DMS53 treated with DMSO at 0.1 percent for 48 hours (cell line): ENCODE measurements around the gene ENPP6.
A peak's percentile ranks its signal among the peaks of the same experiment; 100 is the strongest.

Experiments
- DNase-seq: peaks from one replicate; lab custom pipeline; 2025; ENCODE audit not compliant: unreplicated experiment; lab: John Stamatoyannopoulos, UW

The ENPP6 gene

DNA sequence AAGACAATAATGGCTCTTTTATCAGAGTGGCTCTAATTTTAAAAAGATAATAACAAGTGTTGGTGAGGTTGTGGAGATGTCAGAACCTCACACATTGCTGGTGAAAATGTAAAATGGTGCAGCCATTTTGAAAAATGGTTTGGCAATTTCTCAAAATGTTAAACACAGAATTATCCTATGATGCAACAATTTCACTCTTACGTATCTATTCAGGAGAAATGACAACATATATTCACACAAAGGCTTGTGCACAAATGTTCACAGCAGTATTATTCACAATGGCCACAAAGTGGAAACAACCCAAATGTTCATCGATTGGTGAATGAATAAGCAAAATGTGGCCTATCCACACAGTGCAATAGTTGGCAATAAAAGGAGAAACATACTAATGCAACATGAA lies 24.7 kb downstream of the ENPP6 start:
- DNase-seq, result no peak

DNA sequence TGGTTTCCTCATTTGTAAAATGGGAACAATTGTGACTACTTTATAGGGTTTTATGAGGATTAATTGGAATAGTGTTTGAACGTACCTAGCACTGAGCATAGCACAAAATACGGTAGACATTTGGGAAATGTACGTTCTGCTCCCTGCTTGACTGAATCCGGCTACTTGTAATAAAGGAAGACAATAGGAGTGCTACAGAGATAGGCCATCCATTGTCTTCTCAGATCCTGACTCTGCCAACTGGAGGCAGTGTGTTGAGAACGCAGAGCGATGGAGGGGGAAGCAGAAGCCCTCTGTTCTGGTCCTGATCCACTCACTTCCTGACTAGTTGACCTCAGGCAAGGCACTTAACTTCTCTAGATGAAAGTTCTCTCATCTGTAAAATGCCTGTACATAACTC lies 26.4 kb downstream of the ENPP6 start:
- no peak for DNase-seq

DNA sequence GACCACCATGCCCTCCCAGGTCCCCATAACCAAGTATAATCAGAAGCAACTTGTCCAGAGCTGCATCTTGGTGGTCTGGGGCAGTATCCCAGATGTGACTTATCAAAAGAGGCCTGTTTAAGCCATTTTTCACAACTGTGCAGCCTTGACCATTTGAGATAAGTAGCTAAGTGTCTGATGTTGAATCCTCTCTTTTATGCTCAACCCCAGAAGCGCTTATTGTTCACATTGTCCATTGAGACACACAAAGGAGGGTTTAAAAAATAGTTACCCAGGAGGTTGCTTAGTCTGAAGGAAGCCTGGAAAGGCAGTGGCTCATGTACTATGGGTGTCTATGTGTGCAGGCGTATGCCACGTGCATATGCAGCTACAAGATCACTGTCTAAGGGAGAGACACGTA lies 27.0 kb downstream of the ENPP6 start:
- DNase-seq, result no peak

DNA sequence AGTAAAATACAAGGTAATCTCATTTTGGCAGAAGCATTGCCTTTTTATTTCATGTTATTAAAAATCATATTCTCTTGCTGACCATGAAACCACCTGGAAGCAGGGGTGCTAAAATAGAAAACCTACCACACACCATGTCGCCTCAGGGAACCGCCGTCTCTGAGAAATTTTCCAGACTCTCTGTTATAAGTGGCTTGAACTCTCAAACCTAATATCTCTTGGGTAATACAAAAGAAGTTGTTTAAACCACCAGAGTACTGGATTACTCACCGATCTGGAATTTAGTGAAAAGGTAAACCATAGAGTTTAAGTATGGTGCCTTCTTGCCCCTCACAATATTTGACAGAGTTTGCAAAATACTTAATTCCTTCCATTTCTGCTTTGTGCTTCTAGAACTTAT lies 27.7 kb downstream of the ENPP6 start:
- no peak for DNase-seq

DNA sequence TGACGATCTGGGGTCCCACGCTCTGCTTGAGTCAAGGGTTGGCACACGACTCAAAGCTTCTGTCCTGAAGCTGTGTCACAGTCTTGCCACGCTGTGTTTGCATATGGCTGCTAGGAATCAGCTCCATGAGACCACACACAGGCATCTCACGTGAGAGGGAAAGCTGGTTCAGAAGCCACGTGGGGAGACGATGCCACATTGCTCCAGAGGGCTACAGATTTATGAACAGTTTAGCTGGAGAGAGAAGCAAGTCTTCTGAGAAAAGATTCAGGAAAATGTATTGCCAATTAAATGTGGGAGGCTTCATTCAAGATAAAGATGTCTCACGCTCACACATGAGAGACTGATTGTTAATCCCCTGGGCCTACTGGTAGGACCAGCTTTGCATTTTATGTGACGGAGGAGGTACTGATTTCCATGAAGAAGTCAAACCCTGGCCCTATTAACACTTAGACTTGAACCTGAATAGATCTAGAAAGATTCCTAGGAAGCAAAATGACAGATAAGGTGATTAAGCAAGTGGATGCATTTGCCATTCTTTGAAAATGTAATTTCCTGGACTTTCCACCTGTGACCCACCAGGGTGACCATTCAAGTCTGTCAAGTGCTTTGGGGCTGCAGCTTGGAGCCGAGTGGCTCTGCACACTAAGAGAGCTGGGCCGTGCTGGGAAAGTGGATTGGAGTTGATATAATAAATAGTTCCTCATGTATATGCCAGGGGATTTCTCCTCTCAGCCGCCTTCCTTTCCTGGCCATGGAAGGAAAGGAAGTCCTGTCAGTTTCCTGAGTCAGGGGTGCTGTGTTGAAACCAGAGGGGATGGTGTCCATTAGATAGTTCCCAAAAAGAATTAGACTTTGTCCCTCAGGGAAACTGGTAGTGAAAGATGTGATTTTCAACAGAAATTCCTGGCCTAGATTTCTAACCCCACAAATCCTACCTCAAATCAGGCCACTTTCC lies 29.0 kb downstream of the ENPP6 start:
- no peak for DNase-seq

DNA sequence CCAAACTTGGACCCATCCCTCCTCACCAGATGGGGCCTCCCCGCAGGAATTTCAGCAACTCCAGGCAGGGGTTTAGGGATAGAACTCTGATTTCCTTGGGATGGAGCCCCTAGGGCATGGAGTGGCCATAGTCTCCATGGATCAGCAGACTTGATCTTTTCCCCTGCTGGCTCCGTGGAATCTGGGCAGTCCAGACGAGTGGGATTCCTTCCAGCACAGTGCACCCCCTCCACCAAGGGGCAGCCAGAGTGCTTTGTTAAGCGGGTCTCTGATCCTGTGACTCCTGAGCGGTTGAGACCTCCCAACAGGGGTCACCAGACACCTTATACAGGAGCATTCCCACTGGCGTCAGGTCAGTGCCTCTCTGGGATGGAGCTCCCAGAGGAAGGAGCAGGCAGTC lies 40.4 kb downstream of the ENPP6 start:
- no peak for DNase-seq

DNA sequence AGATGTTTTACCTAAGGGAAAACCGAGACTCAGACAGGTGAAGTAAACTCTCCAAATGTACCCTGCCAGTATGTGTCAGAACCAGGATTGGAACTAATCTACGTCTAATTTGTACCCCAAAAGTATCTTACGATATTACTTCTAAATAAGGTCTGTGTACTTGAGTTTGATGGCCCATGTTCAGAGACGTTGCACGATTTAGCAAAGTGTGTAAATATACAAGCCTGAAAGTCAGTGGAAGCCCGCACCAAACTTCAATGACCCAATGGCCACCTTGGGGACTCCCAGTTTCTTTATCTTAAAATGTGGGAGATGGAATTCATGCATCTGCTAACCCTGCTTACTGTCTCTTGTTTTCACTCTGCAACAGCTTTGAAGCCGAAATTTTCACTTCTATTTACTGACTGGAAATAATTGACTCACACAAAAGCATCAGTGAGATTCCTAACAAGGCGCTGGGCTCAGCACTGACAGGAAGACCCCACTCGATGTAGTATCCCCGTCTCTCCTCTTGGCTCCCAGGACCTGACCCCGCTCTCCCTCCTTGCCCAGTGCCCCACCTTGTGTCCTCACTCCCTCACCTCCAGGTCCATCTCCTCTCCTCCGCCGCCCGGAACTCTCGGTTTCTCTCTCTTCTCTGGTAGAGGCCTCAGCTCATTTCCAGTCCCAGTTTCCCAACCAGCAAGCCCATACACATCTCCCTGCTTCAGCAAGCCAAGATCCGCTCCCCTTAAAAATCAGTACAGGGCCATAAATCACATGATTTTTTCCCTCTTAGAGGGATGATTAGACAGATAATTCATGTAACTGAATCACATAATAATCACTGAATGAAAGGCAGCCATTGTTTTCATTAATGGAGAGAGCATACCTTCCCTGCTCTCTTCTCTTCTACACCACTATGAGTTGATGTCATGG lies 42.8 kb downstream of the ENPP6 start:
- no peak for DNase-seq

DNA sequence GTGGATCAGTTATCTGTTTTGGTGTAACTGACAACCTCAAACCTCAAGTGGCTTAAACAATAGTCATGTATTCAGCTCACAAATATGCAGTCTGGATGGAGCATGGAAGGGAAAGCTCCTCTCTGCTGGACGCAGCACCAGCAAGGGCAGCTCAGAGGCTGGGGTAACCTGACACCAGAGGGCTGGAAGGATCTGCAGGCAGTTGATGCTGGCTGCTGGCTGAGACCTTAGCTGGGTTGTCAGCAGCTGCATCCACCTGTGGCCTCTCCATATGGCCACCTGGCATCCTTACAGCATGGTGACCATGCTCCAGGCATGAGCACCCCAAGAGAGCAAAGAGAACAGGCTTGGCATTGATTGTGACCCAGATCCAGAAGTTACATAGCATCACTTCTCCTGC lies 46.7 kb downstream of the ENPP6 start:
- DNase-seq, result peak; percentile 23

DNA sequence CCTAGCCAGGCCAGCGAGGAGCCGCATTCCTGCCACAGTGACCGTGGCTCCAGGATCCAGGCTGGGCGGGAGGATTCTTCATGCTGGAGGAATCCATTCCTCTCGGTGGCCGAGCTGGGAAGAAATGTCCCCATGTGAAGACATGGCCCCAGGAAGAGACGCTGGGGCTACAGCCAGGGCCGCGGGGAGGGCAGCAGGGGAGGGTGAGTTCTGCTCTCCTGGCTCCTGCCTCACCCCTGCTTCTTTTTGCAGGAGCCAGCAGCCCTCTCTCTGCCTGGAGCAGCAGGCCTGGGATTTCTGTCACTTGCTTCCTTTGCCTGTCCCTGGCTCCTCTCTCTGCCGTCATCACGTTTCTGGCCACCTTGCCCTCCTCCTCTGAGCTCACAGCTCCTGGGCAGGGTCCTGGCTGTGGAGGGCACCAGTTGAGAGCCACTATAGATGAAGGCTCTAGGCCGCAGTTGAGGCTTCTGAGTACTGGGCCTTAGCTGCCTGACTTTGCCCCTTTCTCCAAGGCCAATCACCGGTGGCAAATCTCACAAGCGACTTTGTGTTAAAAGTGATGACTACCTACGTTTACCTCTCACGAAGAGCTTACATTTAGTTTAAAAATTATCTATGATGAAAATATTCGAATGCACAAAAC lies 48.3 kb downstream of the ENPP6 start:
- DNase-seq, result no peak

DNA sequence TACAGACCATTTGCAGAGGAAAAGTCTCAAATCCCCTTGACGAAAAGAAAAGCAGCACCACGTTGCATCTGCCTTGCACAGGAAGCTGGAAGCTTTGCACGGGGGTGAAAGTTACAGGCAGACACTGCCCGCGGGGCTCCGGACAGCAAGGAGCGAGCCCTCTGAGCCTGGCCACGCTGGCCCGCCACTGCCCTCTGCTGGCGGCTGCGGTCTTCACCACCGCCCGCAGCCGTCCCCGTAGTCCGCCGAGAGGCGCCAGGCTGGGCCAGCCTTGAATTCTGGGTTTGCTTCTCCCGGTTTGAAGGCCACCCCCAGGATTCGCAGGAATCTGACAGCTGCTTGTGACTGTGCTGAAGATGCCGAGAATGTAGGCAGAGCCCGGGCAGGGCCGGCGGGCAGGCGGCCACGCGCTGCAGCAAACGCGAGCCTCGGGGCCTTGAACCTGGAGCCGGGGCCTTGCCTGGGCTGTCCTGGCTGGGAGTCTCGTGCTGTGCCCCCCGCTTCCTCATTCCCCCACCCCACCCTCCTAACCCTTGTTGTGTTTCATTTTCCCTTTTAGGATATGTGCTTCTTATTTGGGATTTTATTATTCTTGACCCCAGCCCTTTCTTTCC lies 49.2 kb downstream of the ENPP6 start:
- peak; percentile 8 for DNase-seq

DNA sequence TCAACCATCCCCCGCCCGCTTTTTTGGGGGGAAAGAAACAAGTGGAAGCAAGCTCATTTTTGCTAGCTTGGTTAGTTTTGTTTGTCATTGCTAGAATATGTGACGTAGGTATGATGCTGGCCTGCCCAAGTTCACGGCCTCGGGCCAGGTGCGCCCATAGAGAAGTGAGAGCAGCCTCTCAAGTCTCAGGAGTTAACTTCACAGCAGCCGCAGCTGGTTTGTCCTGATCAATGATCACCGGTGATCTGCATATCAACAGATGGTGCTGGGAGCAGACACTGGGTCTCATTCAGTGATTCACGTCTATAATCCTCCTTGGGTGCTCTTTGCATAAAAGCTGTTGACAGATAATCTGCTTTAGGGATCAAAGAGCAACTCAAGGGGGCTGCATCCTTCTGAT lies 50.1 kb downstream of the ENPP6 start:
- DNase-seq, result no peak

DNA sequence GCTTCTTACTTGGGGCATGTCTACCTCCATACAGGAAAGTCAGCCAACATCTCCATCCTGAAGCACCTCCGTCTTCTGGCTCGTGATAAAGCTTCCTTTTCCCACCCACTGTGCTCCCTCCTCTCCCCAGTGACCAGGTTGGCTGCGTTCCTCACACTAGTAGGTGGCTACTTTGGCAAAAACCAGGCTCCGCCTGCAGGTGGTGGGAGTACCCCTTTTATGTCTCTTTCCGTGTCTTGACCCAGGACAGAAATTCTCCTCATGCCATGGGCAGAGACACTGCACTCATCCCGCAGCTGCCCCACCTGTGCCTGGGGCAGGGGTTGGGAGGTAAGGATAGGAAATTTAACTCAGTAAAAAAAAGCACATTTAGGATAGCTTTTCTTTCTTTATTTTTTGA lies 50.9 kb downstream of the ENPP6 start:
- DNase-seq, result no peak

DNA sequence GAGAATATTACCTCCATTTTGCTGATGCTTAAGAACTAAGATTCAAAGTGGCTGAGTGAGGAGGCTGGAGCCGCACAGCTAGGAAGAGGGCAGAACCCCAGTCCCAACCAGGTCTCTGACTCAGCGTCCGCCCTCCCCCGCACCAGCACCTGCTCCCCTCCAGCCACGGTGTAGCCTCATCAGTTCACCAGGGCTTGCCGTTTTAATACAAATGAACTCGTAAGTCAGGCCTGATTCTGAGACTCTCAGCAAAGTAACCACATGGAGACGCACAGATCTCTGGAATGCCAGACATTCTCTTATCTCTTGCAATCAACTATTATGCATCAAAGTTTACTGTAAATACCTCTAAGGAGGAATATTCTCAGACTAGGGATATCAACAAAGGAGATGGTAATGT lies 52.4 kb downstream of the ENPP6 start:
- no peak for DNase-seq

DNA sequence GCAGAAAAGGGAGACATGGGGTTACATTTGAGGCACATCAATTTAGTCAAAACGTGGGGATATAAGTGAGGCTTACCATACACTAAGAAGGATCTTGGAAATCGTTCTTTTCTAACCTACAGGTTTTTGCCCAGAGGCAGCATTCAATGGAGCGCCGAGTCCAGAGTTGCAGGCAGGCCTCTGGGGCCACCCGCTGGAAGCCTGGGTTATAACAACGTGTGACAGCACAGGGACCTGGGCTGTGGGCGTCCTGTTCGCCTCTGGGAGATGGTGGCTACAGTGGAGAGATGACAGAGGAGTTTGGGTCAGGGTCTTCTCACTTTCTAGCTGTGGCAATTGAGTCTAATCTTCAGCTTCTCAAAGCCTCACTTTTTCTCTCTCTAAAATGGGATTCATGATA lies 53.9 kb downstream of the ENPP6 start:
- DNase-seq, result peak; percentile 15

DNA sequence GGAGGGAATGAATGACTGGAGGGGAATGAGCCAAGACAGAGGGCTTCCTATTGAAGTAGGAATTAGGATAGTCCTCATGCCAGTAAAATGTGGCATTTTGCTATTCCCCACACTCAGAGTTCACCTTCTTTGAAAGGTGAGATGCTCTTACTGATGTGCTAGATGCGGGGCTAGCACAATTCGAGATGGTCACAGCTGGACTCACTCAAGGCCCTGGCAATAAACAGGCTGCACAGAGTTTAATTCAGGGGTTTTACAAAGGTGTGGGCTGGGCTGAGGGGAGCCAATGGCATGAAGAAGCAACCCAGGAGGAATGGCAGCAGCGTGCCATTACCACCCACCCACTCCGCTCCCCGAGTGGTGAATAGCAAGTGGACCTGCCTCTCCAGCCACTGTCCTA lies 55.1 kb downstream of the ENPP6 start:
- no peak for DNase-seq

DNA sequence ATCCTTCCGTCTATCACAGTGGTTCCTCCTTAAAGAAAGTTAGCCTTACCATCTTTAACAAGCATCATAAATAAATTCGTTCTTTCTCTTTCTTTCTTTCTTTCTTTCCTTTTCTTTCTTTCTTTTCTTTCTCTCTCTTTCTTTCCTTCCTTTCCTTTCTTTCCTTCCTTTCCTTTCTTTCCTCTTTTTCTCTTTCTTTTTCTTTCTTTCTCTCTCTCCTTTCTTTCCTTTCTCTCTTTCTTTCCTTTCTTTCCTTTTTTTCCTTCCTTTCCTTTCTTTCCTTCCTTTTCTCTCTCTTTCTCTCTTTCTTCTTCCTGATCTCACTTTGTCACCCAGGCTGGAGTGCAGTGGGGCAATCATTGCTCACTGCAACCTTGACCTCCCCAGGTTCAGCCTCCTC lies 60.4 kb downstream of the ENPP6 start:
- DNase-seq, result no peak

DNA sequence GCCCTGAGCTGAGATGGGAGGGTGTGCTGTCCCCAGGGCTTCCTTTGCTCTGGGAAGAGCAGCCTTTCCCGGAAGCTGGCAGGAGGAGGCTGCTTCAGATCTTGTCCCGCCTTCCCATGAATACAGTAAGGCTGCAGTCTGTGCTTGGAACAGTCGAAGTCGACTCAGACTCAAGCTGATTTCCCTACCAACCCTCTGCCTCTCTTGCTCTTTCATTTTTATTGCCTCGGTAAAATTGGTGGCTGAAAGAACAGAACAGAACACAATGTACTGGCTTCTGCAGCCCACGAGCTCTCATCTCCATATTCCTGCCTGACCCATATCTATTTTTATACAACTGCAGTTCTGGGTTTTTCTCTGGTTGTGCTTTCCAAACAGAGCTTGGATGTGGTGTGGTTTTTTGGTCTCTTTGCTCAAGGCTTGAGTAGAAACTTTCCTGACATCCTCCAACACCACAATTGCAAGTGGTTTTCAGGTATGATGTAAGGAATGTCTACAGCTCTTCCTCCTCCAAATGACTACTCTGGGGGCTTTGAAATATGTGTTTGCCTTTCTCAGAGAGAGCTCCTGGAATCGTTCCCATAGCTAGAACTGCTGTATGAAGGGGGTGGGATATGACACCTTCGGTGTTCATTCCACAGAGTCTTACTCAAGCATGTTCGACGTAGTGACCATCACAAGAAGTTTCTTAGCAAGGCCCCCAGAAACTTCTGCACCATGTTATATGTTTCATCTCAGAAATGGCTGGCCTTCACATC lies 61.3 kb downstream of the ENPP6 start:
- no peak for DNase-seq

DNA sequence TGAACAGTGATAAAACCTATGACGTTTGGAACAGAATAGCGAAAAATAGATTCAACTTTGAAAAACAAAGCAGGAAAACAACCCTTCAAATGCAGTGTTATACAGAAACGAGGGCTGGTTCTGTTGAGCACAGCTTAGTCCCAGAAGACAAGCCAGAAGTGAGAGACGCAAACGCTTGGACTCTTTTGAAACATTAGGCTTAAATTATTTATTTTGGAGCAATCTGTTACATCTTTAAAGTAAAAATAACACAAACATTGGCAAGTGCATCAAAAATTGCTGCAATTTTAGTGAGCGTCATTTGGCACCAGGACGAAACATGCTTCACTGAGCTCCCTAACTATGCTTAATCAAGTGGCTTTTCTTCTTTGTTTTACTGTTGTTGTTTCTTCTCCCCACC lies 63.5 kb downstream of the ENPP6 start:
- DNase-seq, result no peak

DNA sequence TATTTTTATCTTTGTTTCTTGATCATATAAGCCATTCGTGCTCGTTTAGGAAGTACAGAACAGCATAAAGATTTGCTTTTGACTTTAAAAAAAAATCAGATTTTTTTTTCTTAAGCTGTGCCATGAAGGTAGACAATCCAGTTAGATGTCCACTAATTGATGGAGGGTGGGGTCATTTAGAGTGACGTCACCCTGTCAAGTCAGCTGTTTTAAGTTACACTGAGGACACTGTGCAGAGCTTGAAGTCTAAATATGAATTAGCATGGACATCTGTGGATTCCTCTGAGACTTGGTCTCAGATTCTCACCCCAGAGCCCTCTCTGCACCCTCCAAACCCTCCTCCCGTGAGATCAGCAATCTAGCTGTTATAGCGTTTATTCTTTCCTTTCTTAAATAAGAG lies 63.9 kb downstream of the ENPP6 start:
- DNase-seq, result no peak

DNA sequence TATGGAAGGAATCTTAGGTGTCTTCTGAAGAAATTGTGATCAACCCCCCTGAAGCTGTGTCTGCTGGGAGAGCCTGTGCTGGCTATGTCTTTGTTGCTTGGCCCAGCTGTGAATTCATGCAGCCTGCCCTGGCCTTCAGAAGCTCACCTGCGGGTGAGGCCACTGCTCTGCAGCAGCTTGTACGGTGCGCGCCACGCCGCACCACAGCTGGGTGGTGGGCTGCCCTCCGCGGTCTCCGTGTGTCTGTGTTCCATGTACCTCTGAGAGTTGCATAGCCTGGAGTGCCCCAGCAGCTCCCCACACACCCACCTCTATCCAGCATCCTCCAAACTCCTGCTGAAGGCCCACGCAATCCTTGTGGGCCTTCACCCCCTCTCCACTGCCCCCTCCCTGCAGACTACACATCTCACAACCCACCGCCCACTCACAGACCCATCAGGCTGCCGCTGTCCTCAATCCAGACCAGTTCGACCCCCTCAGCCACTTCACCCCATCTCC lies 65.6 kb downstream of the ENPP6 start:
- DNase-seq, result no peak
